K562 (cell line): Measurements from ENCODE around the gene COL26A1. TPM values are rescaled to one million over a fixed set of nuclear protein-coding genes. Genes with fewer than 3 reads are reported as not detected.

Experiments used
- ATAC-seq: fragments of 200-7000 bp; cut with Tn5 transposase; 3 replicates; pipeline ENCODE4 v1.9.1; 2020; ENCODE audit warnings: moderate library complexity
- BruUV-seq: library from RNA; stranded (reverse); fragments of 400-500 nt; replicated peaks from 2 replicates; lab custom pipeline; 2021; lab: Mats Ljungman, UMichigan
- CTCF ChIA-PET: fragments of 300-600 bp; formaldehyde crosslinking; extraction: SDS; loops from one replicate; lab custom pipeline; 2021; ENCODE audit warnings: low intra/inter-chr PET ratio; lab: Yijun Ruan, JAX
- POLR2A ChIA-PET: fragments of 300-600, 350-650 bp; sonication (Branson Sonifier 250); formaldehyde crosslinking; extraction: SDS; loops from one replicate; lab custom pipeline; 2021; ENCODE audit warnings: antibody characterized with exemption, inconsistent platforms; lab: Yijun Ruan, JAX
- DNase-seq, 4 experiments: peaks; one replicate each; pipeline versions ENCODE4 v3.0.0 to v3.0.0-alpha.2; 2011 to 2018; ENCODE audit warnings: low spot score in 3 of 4, mixed read lengths in 3 of 4; ENCODE audit errors: extremely low read depth in 1 of 4
- FAIRE-seq: peaks from 2 replicates; lab custom pipeline; 2011; peaks lifted over from hg19 to GRCh38; lab: Jason Lieb, UNC
- H2AFZ ChIP-seq: 2 replicates; pipeline ENCODE4 v1.6.0; 2011; ENCODE audit warnings: low read depth, low read length, control low read depth, inconsistent platforms
- H3K27ac ChIP-seq: fragments of 200-600 bp; 3 replicates; pipeline ENCODE4 v1.8.0; 2011; ENCODE audit warnings: low read depth, mild to moderate bottlenecking, control low read depth, inconsistent platforms, low read length, moderate library complexity, mixed read lengths; ENCODE audit errors: extremely low read depth
- H3K27me3 ChIP-seq, 2 experiments: fragments of 300-600 bp in 1 of 2; 2 replicates in 1 of 2; 3 replicates in 1 of 2; pipeline versions ENCODE4 v1.6.0 to v1.8.0; 2011; ENCODE audit warnings: inconsistent platforms in 2 of 2, low read length in 2 of 2, mild to moderate bottlenecking in 1 of 2, mixed read lengths in 1 of 2, moderate library complexity in 1 of 2; ENCODE audit not compliant: control insufficient read depth in 2 of 2, insufficient read depth in 2 of 2
- H3K36me3 ChIP-seq: fragments of 300-600 bp; 3 replicates; pipeline ENCODE4 v1.8.0; 2011; ENCODE audit warnings: mild to moderate bottlenecking, low read length, inconsistent platforms; ENCODE audit not compliant: control insufficient read depth, insufficient read depth
- H3K4me1 ChIP-seq, 2 experiments: fragments of 200-600 bp in 1 of 2; replicated peaks in 1 of 2; 2 replicates in 1 of 2; 3 replicates in 1 of 2; pipeline versions ENCODE4 v1.5.1 to v1.8.0; 2011; ENCODE audit warnings: inconsistent platforms in 2 of 2, low read length in 2 of 2, mild to moderate bottlenecking in 1 of 2, mixed read lengths in 1 of 2, moderate library complexity in 1 of 2; ENCODE audit not compliant: control insufficient read depth in 2 of 2, insufficient read depth in 2 of 2
- H3K4me2 ChIP-seq: 2 replicates; pipeline ENCODE4 v1.6.1; 2011; ENCODE audit warnings: low read length, control low read depth, inconsistent platforms, mixed read lengths; ENCODE audit not compliant: insufficient read depth
- H3K4me3 ChIP-seq: fragments of 200-600 bp; sonication (generic), shearing (Covaris generic); 2 replicates; pipeline ENCODE4 v1.5.1; 2016; ENCODE audit warnings: control low read depth, inconsistent platforms
- H3K79me2 ChIP-seq: fragments of 200-600 bp; 3 replicates; pipeline ENCODE4 v1.8.0; 2011; ENCODE audit warnings: low read length, inconsistent platforms; ENCODE audit not compliant: control insufficient read depth, insufficient read depth
- H3K9ac ChIP-seq, 2 experiments: 2 replicates each; pipeline versions ENCODE4 v1.6.0 to v1.6.1; 2011; ENCODE audit warnings: low read depth in 2 of 2, low read length in 2 of 2, control low read depth in 1 of 2, inconsistent platforms in 1 of 2, mild to moderate bottlenecking in 1 of 2, mixed read lengths in 1 of 2; ENCODE audit not compliant: insufficient read depth in 1 of 2
- H3K9me1 ChIP-seq: one replicate; pipeline ENCODE4 v1.6.0; 2011; ENCODE audit warnings: inconsistent platforms, mild to moderate bottlenecking, low read length, moderate library complexity; ENCODE audit not compliant: control insufficient read depth, insufficient read depth
- H3K9me3 ChIP-seq: replicated peaks from 2 replicates; pipeline ENCODE4 v1.5.1; 2011; ENCODE audit warnings: low read depth, low read length, inconsistent platforms; ENCODE audit not compliant: control insufficient read depth, insufficient read depth
- H4K20me1 ChIP-seq: replicated peaks from 2 replicates; pipeline ENCODE4 v1.6.1; 2011; ENCODE audit warnings: low read length, inconsistent platforms, mixed read lengths; ENCODE audit not compliant: control insufficient read depth, insufficient read depth
- POU5F1 ChIP-seq: fragments of 150-350 bp; IDR thresholded peaks from 2 replicates; pipeline ENCODE4 v1.6.1; 2014; ENCODE audit warnings: borderline replicate concordance, low read length, low read depth, mild to moderate bottlenecking; ENCODE audit not compliant: partially characterized antibody
- RB1 ChIP-seq: fragments of 450-650 bp; IDR thresholded peaks from 2 replicates; pipeline ENCODE4 v1.6.1; 2017; ENCODE audit warnings: low read depth, mild to moderate bottlenecking
- ZNF121 ChIP-seq: sonication (generic); formaldehyde crosslinking; conservative IDR thresholded peaks from 2 replicates; pipeline ENCODE4 v1.8.0; 2022; ENCODE audit warnings: missing genetic modification reagents
- ZNF76 ChIP-seq: fragments of 250-450 bp; sonication (Bioruptor Pico); IDR thresholded peaks from 2 replicates; pipeline ENCODE4 v1.4.0; 2020; ENCODE audit warnings: mild to moderate bottlenecking, moderate library complexity, borderline replicate concordance
- WGBS: fragments of 100-300 bp; shearing (Covaris generic); methylation state at CpG from one replicate; pipeline ENCODE4 v1.1.6; 2016; ENCODE audit warnings: low coverage, mixed read lengths; ENCODE audit not compliant: insufficient coverage; ENCODE audit errors: missing lambda C conversion rate; 5-methylcytosine and 5-hydroxymethylcytosine counted together
- in situ Hi-C: fragments of 300-500 bp; cut with MboI; formaldehyde crosslinking; loops from 4 replicates; pipeline ENCODE4 v1.15.0; 2018; ENCODE audit warnings: inconsistent platforms, mixed read lengths
- intact Hi-C: fragments of 100-400 bp; cut with micrococcal nuclease; formaldehyde crosslinking; loops from 2 replicates; pipeline ENCODE4 v1.14.2; 2022
- polyA plus RNA-seq, 8 experiments: library from polyadenylated mRNA; depleted of rRNA in 4 of 8; stranded (reverse) in 5 of 8; unstranded in 3 of 8; fragments of >200 nt; fragmentation: Nextera tagmentation in 2 of 8; fragmentation: Illumina TruSeq in 1 of 8; extraction: Ambion mirVana in 2 of 8; extraction: Trizol in 1 of 8; gene quantifications; 2 replicates each; pipeline versions ENCODE4 v1.2.1 to v1.2.3, GENCODE V29; 2011 to 2014; ENCODE audit warnings: inconsistent platforms in 1 of 8, missing spikeins in 1 of 8
- total RNA-seq, 7 experiments: library from RNA; depleted of rRNA in 6 of 7; stranded (reverse); fragments of >200 nt in 6 of 7; fragmentation: Illumina TruSeq in 2 of 7; extraction: Trizol in 2 of 7; gene quantifications; 2 replicates each; pipeline versions ENCODE4 v1.2.1 to v1.2.3, GENCODE V29; 2011 to 2021; ENCODE audit warnings: low replicate concordance in 1 of 7
- TF ChIP-seq, protein P1 (sequence below): fragments of 250-450 bp; sonication (Bioruptor Pico); IDR thresholded peaks from 2 replicates; pipeline ENCODE4 v1.6.1; 2021; ENCODE audit warnings: mild to moderate bottlenecking

The COL26A1 gene
- total and polyA plus RNA-seq, 9 of the 15 experiments (the other 6 are each of a cell fraction or from before 2014, with no cell fraction given) = 0.04 to 0.39 (median 0.07) TPM; not detected in 5

DNA sequence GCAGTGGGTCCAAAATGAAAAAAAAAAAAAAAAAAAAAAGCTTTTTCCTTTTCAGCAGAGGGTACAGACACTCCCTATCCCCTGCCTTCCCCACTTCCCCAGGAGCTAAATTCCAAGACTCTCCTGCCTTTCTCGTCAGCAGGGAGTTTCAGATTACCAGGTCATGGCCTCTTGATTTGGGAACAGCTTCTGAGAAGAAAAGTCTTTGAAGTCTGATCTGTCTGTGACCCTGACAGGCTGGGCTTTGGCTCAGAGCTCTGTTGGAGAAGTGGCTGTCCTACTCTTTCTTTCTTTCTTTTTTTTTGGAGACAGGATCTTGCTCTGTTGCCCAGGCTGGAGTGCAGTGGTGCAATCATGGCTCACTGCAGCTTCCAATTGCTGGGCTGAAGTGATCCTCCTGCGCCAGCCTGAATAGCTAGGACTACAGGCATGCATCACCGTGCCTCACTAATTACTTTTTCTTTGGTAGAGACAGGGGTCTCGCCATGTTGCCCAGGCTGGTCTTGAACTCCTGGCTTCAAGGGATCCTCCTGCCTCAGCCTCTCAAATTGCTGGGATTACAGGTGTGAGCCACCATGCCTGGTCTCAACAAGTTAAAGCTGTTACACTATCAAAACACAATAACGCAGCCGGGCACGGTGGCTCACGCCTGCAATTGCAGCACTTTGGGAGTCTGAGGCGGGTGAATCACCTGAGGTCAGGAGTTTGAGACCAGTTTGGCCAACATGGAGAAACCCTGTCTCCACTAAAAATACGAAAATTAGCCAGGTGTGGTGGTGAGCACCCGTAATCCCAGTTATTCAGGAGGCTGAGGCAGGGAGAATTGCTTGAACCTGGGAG is 59.9 kb downstream of the COL26A1 start:
- BruUV-seq = no TSS peak
- no peaks in the 10 kb centered on the region for H3K36me3 ChIP-seq
- H3K79me2 ChIP-seq = no peaks in the 10 kb centered on the region
- peaks cover 0 to 7% of the 10 kb centered on the region in 2 experiments; a peak in 2 of 5 replicates for H3K4me1 ChIP-seq
- no peak overlapping the region for H2AFZ ChIP-seq
- no peak overlapping the region for H3K9ac ChIP-seq
- H3K9me1 ChIP-seq = no peaks in the 10 kb centered on the region
- ChIA-PET POLR2A (interaction anchor here (0.6 to 0.8 kb wide), 3 partner anchors 8 to 362 kb away, joined by 3 to 4 read pairs (median 3); no protein-coding TSS in a partner anchor), CTCF (no interaction called here)
- in situ Hi-C loops (no loop called here), intact Hi-C loops (no loop called here)
- TF ChIP-seq ZNF121 (CRISPR knock-in tag) (peak; percentile 74), RB1 (no peak)
- no peak overlapping the region for H3K27ac ChIP-seq
- H3K9me3 ChIP-seq = no peaks in the 10 kb centered on the region
- H4K20me1 ChIP-seq = 0 out of 2 replicates have a peak, but pooled peaks cover 4% of the 10 kb centered on the region
- DNase-seq (no peak), FAIRE-seq (no peak), ATAC-seq (no peak)
- H3K4me3 ChIP-seq = no peak overlapping the region
- WGBS = 4% methylated on average over 11 of the region's 11 CpGs
- H3K27me3 ChIP-seq = peaks cover 26 to 75% of the 10 kb centered on the region in 2 experiments; a peak in 4 of 5 replicates
- H3K4me2 ChIP-seq = no peak overlapping the region

DNA sequence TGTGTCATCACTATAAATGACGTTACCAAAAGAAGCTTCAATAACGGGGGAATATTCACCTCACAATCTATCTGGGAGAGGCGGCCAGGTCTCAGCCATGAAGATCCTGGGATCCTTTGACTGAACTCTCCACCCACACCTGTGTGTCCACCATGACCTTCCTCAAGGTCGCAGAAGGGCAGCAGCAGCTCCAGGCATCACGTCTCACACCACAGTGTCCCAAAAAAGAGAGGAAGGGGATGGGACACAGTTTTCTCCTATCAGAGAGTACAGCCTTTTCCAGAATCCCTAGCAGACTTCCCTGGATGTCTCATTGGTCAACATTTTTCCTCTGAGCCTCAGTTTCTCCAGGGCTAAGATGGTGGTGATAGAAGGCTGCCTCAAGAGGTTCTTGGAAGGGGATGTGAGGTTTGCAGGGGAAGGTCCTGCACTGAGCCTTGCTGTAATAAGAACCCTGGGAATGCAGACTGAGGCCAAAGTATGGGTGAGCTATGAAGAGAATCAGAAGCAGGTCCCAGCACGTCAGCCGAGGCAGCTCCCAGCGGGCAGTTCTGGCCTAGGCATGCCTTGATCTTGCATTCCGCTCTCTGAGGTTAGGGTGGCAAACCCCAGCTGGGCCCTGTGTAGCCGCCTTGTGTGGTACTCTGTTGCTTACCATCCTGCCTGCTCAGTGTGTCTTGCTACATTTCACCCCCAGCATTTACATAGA is 63.8 kb downstream of the COL26A1 start:
- no peak overlapping the region for H2AFZ ChIP-seq
- no peak overlapping the region for H3K9ac ChIP-seq
- H4K20me1 ChIP-seq = no peaks in the 10 kb centered on the region
- no peaks in the 10 kb centered on the region for H3K9me3 ChIP-seq
- intact Hi-C loops (no loop called here), in situ Hi-C loops (no loop called here)
- H3K9me1 ChIP-seq = no peaks in the 10 kb centered on the region
- ChIA-PET CTCF (no interaction called here), POLR2A (interaction anchor here (0.9 kb wide), 1 partner anchor 11 kb away, joined by 3 read pairs; no protein-coding TSS in a partner anchor)
- DNase-seq = no peak
- no peak for FAIRE-seq
- H3K27ac ChIP-seq = no peak overlapping the region
- H3K4me2 ChIP-seq = no peak overlapping the region
- ATAC-seq = no peak
- H3K4me3 ChIP-seq = no peak overlapping the region
- H3K79me2 ChIP-seq = no peaks in the 10 kb centered on the region
- peaks cover 29 to 71% of the 10 kb centered on the region in 2 experiments for H3K27me3 ChIP-seq
- no TSS peak for BruUV-seq
- H3K4me1 ChIP-seq = no peaks in the 10 kb centered on the region
- H3K36me3 ChIP-seq = no peaks in the 10 kb centered on the region
- under 1% methylated on average over 10 of the region's 10 CpGs for WGBS
- no peak for TF ChIP-seq ZNF76 (CRISPR knock-in tag)
- TF ChIP-seq, protein P1, sequence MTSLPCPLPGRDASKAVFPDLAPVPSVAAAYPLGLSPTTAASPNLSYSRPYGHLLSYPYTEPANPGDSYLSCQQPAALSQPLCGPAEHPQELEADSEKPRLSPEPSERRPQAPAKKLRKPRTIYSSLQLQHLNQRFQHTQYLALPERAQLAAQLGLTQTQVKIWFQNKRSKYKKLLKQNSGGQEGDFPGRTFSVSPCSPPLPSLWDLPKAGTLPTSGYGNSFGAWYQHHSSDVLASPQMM = no peak
- TF ChIP-seq POU5F1 = no peak
